Measurements from ENCODE around the gene APBB2. TPM values are rescaled to one million over a fixed set of nuclear protein-coding genes. Genes with fewer than 3 reads are reported as not detected.

The APBB2 gene
- total RNA-seq, 1 experiment from 2014 or later, result 46.0 TPM

DNA sequence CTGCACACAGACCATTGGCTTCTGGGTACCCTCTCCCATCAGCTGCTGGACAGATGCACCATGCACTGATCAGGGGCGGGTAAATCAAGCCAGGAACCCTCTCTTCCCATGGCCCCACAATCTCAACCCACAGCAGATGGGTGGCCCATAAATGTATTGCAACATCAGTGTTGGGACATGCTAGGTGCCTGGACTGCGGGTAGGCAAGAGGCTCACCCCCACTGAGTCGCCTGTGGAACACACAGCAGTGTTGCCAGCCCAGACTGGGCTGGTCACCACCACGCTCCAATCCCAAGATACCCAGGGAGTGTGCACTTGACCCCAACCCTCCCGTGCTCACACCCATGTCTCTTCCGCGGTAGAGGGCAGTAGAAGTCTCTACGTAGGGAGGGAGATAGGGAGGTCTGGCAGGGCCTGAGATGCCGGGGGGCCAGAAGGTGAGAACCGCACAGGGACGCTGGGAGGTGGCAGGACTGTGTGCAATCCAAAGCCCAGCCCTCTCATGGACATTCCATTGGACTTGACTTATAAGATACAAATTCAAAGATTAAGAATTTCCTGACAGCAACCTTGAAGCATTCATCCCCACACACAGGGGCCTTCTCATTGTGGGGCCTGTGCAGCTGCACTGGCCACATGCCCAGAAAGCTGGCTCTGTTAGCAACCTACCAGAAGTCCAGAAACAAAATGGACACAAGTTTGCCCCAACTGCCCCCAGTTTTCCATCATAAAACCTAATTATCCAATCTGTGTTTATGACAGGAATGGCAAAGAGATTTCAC lies 280.9 kb downstream of the APBB2 start:
- Histone ChIP-seq H3K27ac (no peak overlapping the region), H3K27me3 (ENCODE audit: insufficient read depth, low read depth) (no peaks in the 10 kb centered on the region), H4K20me1 (ENCODE audit: insufficient read depth) (no peaks in the 10 kb centered on the region), H3K9me2 (ENCODE audit: insufficient read depth) (no peaks in the 10 kb centered on the region), H3K4me1 (replicated peaks; ENCODE audit: insufficient read depth) (no peaks in the 10 kb centered on the region), H3K9me3 (ENCODE audit: insufficient read depth, low read depth) (no peaks in the 10 kb centered on the region), H3K36me3 (ENCODE audit: low read depth) (no peaks in the 10 kb centered on the region), H3K4me2 (no peak overlapping the region), H3K79me2 (ENCODE audit: low read depth) (no peaks in the 10 kb centered on the region), H3K4me3 (no peak overlapping the region), H2AFZ (no peak overlapping the region), H3F3A (ENCODE audit: insufficient read depth, low read depth) (no peaks in the 10 kb centered on the region)
- no peak for DNase-seq
- TF ChIP-seq, protein P1, sequence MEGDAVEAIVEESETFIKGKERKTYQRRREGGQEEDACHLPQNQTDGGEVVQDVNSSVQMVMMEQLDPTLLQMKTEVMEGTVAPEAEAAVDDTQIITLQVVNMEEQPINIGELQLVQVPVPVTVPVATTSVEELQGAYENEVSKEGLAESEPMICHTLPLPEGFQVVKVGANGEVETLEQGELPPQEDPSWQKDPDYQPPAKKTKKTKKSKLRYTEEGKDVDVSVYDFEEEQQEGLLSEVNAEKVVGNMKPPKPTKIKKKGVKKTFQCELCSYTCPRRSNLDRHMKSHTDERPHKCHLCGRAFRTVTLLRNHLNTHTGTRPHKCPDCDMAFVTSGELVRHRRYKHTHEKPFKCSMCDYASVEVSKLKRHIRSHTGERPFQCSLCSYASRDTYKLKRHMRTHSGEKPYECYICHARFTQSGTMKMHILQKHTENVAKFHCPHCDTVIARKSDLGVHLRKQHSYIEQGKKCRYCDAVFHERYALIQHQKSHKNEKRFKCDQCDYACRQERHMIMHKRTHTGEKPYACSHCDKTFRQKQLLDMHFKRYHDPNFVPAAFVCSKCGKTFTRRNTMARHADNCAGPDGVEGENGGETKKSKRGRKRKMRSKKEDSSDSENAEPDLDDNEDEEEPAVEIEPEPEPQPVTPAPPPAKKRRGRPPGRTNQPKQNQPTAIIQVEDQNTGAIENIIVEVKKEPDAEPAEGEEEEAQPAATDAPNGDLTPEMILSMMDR (conservative IDR thresholded peaks at IDR 0.05), result no peak
- CTCF ChIA-PET, result no interaction called here
- POLR2A ChIA-PET (ENCODE audit: unreplicated experiment), result no interaction called here
- intact Hi-C loops (cut with micrococcal nuclease; ENCODE audit: unreplicated experiment), result no loop called here
- BruUV-seq (replicated peaks), result no TSS peak

- H3K36me3 ChIP-seq (ENCODE audit: low read depth), result no peaks in the 10 kb centered on the region
- DNase-seq, result no peak
- BruUV-seq (replicated peaks), result no TSS peak
- no peaks in the 10 kb centered on the region for H4K20me1 ChIP-seq (ENCODE audit: insufficient read depth)
- no peak overlapping the region for H2AFZ ChIP-seq
- H3K4me3 ChIP-seq, result no peak overlapping the region
- H3K27ac ChIP-seq, result no peak overlapping the region
- H3K79me2 ChIP-seq (ENCODE audit: low read depth), result no peaks in the 10 kb centered on the region
- H3K9me2 ChIP-seq (ENCODE audit: insufficient read depth), result no peaks in the 10 kb centered on the region
- TF ChIP-seq, protein P1 (conservative IDR thresholded peaks at IDR 0.05), result no peak
- TF ChIP-seq EZH2 (IDR thresholded peaks at IDR 0.05; ENCODE audit: low read depth), result no peak
- POLR2A ChIA-PET (ENCODE audit: unreplicated experiment), result no interaction called here
- no peak overlapping the region for H3K4me2 ChIP-seq
- no peaks in the 10 kb centered on the region for H3K4me1 ChIP-seq (replicated peaks; ENCODE audit: insufficient read depth)
- no peaks in the 10 kb centered on the region for H3K27me3 ChIP-seq (ENCODE audit: insufficient read depth, low read depth)
- intact Hi-C loops (cut with micrococcal nuclease; ENCODE audit: unreplicated experiment), result no loop called here
- H3F3A ChIP-seq (ENCODE audit: insufficient read depth, low read depth), result no peaks in the 10 kb centered on the region
- H3K9me3 ChIP-seq (ENCODE audit: insufficient read depth, low read depth), result no peaks in the 10 kb centered on the region
- CTCF ChIA-PET, result interaction anchor here (0.7 kb wide), 1 partner anchor 219 kb away, joined by 4 read pairs; no protein-coding TSS in a partner anchor
Measured at GRCh38 chr4:40931841-40932240, 282.5 kb downstream of the APBB2 start.

- H3K4me3 ChIP-seq, result no peak overlapping the region
- DNase-seq, result no peak
- no TSS peak for BruUV-seq (replicated peaks)
- H4K20me1 ChIP-seq (ENCODE audit: insufficient read depth), result no peaks in the 10 kb centered on the region
- no peak overlapping the region for H3K27ac ChIP-seq
- H3K4me1 ChIP-seq (replicated peaks; ENCODE audit: insufficient read depth), result no peaks in the 10 kb centered on the region
- POLR2A ChIA-PET (ENCODE audit: unreplicated experiment), result no interaction called here
- intact Hi-C loops (cut with micrococcal nuclease; ENCODE audit: unreplicated experiment), result no loop called here
- no peaks in the 10 kb centered on the region for H3F3A ChIP-seq (ENCODE audit: insufficient read depth, low read depth)
- no peak overlapping the region for H2AFZ ChIP-seq
- no peaks in the 10 kb centered on the region for H3K9me2 ChIP-seq (ENCODE audit: insufficient read depth)
- no peaks in the 10 kb centered on the region for H3K9me3 ChIP-seq (ENCODE audit: insufficient read depth, low read depth)
- H3K79me2 ChIP-seq (ENCODE audit: low read depth), result no peaks in the 10 kb centered on the region
- H3K27me3 ChIP-seq (ENCODE audit: insufficient read depth, low read depth), result no peaks in the 10 kb centered on the region
- CTCF ChIA-PET, result interaction anchor here (0.7 kb wide), 1 partner anchor 220 kb away, joined by 4 read pairs; no protein-coding TSS in a partner anchor
- TF ChIP-seq, protein P1 (conservative IDR thresholded peaks at IDR 0.05), result no peak
- no peak for TF ChIP-seq EZH2 (IDR thresholded peaks at IDR 0.05; ENCODE audit: low read depth)
- H3K4me2 ChIP-seq, result no peak overlapping the region
- H3K36me3 ChIP-seq (ENCODE audit: low read depth), result no peaks in the 10 kb centered on the region
Measured at GRCh38 chr4:40931238-40931637, 283.1 kb downstream of the APBB2 start.
